Stimulated activated CD8-positive, alpha-beta memory T cell treated with anti-CD3 and anti-CD28 coated beads, Interleukin-4, amount 100 ng/mL, for 1 hour (primary cell): ENCODE results near the gene NGEF.

Experiments
- DNase-seq, 2 donors: peaks; one replicate each; pipeline ENCODE4 v3.0.0-alpha.2; 2020; ENCODE audit warnings: low read depth in 2 of 2, low spot score in 1 of 2

Gene NGEF

GRCh38 chr2:232901736-232902578 lies 111.1 kb downstream of the NGEF start:
- DNase-seq: no peak

- no peak for DNase-seq
Measured at GRCh38 chr2:232900811-232901735, 112.0 kb downstream of the NGEF start.

GRCh38 chr2:232898592-232899543 lies 114.2 kb downstream of the NGEF start:
- no peak for DNase-seq

DNA sequence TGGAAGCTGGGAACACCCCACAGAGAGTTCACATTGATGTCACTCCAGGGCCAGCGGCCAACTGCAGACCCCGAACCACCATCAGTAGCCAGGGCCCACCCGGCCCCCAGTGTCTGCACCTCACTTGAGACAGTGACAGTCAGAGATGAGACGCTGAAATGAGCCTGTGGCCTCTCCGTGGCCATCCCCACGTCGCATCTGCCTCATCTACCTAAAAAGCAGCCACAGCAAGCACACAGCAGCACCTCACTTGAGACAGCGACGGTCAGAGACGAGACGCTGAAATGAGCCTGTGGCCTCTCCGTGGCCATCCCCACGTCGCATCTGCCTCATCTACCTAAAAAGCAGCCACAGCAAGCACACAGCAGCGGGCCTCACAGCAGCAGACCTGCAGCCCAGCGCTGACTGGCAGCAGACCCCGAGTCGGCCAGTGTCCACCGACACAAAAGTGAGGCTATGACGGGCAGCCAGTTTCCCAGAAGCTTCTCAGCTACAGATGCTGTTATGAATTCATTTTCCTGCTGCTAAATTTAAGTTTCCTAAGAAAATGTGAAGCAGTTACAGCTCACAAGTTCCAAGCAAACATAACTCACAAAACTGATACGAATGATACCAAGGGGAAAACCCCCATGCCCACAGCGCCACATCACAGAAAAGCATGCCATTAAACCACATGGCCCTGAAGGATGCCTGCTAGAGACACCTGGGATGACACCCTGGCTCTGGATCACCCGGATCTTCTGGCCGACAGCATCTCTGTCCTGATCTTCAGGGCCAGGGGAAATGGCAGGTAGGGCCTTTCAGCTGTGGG lies 115.3 kb downstream of the NGEF start:
- no peak for DNase-seq

DNA sequence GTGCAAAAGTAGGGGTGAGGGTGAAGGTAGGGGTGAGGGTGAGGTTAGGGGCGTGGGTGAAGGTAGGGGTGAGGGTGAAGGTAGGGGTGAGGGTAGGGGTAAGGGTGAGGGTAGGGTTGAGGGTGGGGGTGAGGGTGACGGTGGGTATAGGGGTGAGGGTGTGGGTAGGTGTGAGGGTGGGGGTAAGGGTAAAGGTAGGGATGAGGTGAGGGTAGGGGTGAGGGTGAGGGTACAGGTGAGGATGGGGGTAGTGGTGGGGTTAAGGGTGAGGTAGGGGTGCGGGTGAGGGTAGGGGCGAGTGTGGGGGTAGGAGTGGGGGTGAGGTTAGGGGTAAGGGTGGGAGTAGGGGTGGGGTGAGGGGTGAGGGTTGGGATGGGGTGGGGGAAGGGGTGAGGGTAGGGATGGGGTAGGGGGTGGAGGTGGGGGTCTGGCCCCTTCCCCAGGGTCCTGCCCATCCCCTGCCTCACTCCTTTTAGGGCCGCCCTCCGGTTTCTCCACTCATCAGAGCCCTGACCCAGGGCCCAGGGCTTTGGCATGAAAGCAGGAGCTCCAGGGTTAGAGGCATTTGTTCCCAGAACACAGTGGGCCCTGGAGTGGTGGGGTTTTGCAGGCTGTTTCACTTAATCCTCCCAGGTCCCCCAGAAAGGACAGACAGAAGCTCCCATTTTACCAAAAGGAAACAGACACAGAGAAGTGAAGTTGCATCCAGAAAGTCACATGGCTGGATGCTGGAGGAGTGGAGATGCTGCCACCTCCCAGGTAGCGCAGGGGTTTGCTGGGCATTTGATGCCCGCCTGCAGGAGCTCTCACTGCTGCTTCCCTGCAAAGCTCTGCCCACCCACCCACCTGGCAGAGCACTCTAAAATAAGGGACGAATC lies 116.1 kb downstream of the NGEF start:
- DNase-seq: no peak

- DNase-seq: no peak
Measured at GRCh38 chr2:232896111-232896510, 116.9 kb downstream of the NGEF start.

DNA sequence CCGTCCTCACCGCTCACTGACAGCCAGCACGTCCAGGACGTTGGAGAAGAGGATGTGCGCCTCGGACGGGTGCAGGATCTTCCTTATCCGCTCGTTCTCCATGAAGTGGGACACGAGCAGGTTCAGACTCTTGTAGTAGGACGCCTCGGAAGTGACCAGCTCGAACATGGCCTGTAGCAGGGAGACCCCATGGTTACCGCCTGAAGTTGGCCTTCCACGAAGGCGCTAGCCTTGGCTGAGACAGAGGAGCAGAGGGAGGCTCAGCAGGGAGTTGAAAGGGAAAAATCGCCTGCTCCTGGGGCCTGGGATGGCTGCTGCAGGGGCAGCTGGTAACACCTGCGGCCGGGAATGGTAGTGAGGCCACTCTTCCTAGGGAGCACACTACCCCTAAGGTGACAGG lies 118.3 kb downstream of the NGEF start:
- DNase-seq: no peak

DNA sequence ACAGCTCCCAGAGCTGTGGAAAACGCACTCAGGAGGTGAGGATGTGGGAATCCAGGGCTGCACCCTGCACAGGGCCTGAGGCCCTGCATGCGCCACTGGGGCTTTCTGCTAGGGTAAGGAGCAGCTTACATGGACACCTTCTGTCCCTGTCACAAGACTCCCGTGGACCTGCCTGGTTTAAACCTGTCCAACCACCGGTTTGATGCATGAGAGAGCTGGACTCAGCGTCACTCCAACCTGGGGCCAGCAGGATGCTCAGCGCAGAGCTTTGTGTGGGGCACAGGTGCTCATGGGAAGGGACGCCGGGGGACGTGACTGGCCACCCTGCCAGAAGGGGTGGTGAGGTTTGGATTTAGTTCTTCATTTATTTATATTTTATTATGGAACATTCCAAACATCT lies 118.8 kb downstream of the NGEF start:
- DNase-seq: no peak

GRCh38 chr2:232893834-232894233 lies 119.2 kb downstream of the NGEF start:
- no peak for DNase-seq

DNA sequence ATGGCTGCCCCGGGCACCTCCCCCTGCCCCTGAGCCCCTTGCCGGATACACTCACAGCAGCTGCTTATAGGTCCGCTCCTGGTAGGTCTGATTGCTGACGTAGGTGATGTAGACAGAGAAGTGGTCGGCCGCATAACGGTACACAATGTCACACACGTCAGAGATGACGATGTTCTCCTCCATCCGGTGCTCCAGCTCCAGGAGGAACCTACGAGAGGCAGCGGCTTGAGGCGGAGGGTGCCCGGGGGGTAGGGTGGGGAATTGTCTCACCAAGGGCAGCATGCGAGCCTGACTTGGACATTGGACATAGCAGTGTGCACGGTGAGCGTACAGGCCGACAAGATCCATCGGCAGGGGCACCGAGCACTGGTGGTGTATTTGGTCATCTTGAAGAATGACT lies 120.2 kb downstream of the NGEF start:
- DNase-seq: no peak

- DNase-seq: no peak
Measured at GRCh38 chr2:232892221-232892620, 120.8 kb downstream of the NGEF start.

- DNase-seq: no peak
Measured at GRCh38 chr2:232891621-232892071, 121.4 kb downstream of the NGEF start.

DNA sequence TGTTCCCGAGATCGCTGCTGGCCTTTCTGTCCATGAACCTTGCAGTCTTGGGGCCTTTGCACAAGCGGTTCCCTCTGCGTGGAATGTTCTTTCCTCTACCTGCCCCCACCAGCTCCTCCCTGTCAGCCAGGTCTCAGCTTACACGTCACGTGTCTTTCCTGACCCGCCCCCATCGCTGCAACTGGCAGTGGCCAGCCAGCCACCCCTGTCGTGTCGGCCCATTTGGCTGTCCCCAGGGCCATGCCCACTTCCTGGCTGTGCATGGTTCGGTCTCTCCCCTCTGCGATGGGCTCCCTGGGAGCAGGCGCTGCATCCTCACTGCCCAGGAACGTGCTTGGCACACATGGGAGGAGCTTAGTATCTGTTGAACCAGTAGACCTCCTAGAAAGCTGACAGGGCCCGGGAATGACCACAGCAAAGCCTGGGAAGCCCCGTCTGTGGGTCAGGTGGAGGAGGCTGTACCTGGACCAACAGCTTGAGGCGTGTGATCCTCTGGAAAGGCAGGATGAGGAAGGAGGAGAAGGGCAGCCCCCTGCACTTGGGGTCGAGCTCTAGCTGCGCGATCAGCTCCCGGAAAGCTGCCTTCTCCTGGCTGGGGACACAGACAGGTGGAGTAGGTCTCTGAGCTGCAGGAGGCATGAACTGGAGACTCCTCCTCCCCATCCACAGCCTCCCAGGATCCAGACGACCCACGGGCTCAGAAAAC lies 122.0 kb downstream of the NGEF start:
- DNase-seq: no peak

- DNase-seq: no peak
Measured at GRCh38 chr2:232890536-232890895, 122.5 kb downstream of the NGEF start.

- no peak for DNase-seq
Measured at GRCh38 chr2:232889876-232890401, 123.1 kb downstream of the NGEF start.

- no peak for DNase-seq
Measured at GRCh38 chr2:232888839-232889529, 124.1 kb downstream of the NGEF start.

DNA sequence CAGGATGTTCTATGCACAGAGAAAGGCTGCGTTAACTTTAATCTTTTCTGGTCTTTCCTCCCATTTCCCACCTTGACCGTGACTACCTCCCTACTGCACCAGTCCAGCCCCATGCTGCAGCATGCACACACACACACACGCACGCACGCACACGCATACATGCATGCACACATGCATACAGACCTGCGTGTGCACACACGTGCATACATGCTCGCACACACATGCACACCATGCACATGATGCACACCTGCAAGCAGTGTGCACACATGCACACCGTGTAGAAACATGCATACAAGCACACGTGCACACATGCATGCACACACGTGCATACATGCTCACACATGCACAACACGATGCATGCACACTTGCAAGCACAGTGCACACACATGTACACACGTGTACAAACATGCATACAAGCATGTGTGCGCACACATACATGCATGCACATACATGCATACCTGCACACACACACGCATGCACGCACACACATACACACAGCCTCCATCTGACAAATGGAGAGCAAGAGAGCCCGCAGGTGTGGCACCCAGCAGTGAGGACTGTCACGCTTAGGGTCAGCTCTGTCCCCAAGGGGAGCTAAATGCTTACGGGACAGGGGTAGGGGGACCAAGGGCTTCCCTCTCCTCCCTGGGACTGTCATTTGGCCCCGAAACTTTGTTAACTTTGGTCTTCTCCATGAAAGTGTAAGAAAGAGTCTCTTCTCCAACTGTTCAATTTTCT lies 124.8 kb downstream of the NGEF start:
- no peak for DNase-seq
